PC-3 (cell line): ENCODE measurements around the gene LLGL2. TPM values are rescaled to one million over a fixed set of nuclear protein-coding genes. Genes with fewer than 3 reads are reported as not detected.
A peak's percentile ranks its signal among the peaks of the same experiment; 100 is the strongest.

Source experiments
- ATAC-seq: fragments of 200-7000 bp; cut with Tn5 transposase; 2 replicates; pipeline ENCODE4 v1.9.1; 2020; ENCODE audit warnings: mild to moderate bottlenecking, moderate library complexity
- BruUV-seq: library from RNA; stranded (reverse); fragments of 400-500 nt; replicated peaks from 2 replicates; lab custom pipeline; 2021; lab: Mats Ljungman, UMichigan
- CTCF ChIA-PET: fragments of 300-600 bp; sonication (Branson Sonifier 250); formaldehyde crosslinking; loops from one replicate; lab custom pipeline; 2022; ENCODE audit warnings: antibody characterized with exemption; lab: Charles Lee
- POLR2A ChIA-PET: fragments of 300-600 bp; sonication (Branson Sonifier 250); formaldehyde crosslinking; loops from one replicate; lab custom pipeline; 2022; ENCODE audit warnings: antibody characterized with exemption; ENCODE audit not compliant: unreplicated experiment; lab: Charles Lee
- DNase-seq: peaks from one replicate; pipeline ENCODE4 v3.0.0-alpha.2; 2015
- H2AFZ ChIP-seq: fragments of 300-600 bp; sonication (generic); 2 replicates; pipeline ENCODE4 v1.6.0; 2016; ENCODE audit warnings: antibody characterized with exemption, low read length
- H3F3A ChIP-seq: fragments of 300-600 bp; sonication (generic); one replicate; pipeline ENCODE4 v1.6.0; 2017; ENCODE audit warnings: antibody characterized with exemption, low read length, control low read depth, mild to moderate bottlenecking; ENCODE audit not compliant: unreplicated experiment
- H3K27ac ChIP-seq: fragments of 300-600 bp; sonication (generic); 2 replicates; pipeline ENCODE4 v1.5.1; 2016; ENCODE audit warnings: mild to moderate bottlenecking, low read length
- H3K27me3 ChIP-seq: fragments of 300-600 bp; sonication (generic); 2 replicates; pipeline ENCODE4 v1.6.1; 2016; ENCODE audit warnings: low read length, mixed read lengths
- H3K36me3 ChIP-seq: fragments of 300-600 bp; sonication (generic); 2 replicates; pipeline ENCODE4 v1.6.1; 2016; ENCODE audit warnings: low read depth, mixed run types, low read length, mixed read lengths
- H3K4me1 ChIP-seq: fragments of 300-600 bp; sonication (generic); 2 replicates; pipeline ENCODE4 v1.5.1; 2016; ENCODE audit warnings: low read length; ENCODE audit not compliant: insufficient read depth
- H3K4me2 ChIP-seq: fragments of 300-600 bp; sonication (generic); 2 replicates; pipeline ENCODE4 v1.6.0; 2016; ENCODE audit warnings: low read length
- H3K4me3 ChIP-seq: fragments of 300-600 bp; sonication (generic); 2 replicates; pipeline ENCODE4 v1.5.1; 2016; ENCODE audit warnings: mild to moderate bottlenecking, low read length, mixed read lengths
- H3K79me2 ChIP-seq: fragments of 300-600 bp; sonication (generic); 2 replicates; pipeline ENCODE4 v1.6.1; 2017; ENCODE audit warnings: low read length, mixed read lengths
- H3K9ac ChIP-seq: fragments of 300-600 bp; sonication (generic); 2 replicates; pipeline ENCODE4 v1.6.0; 2016; ENCODE audit warnings: mild to moderate bottlenecking, low read length
- H3K9me2 ChIP-seq: fragments of 300-600 bp; sonication (generic); replicated peaks from 2 replicates; pipeline ENCODE4 v1.6.1; 2016; ENCODE audit warnings: mixed run types, low read length, mixed read lengths
- H3K9me3 ChIP-seq: fragments of 300-600 bp; sonication (generic); 2 replicates; pipeline ENCODE4 v1.6.1; 2016; ENCODE audit warnings: low read length, mixed read lengths
- H4K20me1 ChIP-seq: fragments of 300-600 bp; sonication (generic); 2 replicates; pipeline ENCODE4 v1.6.1; 2016; ENCODE audit warnings: low read length, mixed read lengths
- EZH2 ChIP-seq: fragments of 300-600 bp; sonication (generic); IDR thresholded peaks from one replicate; pipeline ENCODE4 v1.6.1; 2017; ENCODE audit warnings: antibody characterized with exemption, mild to moderate bottlenecking, low read length; ENCODE audit not compliant: unreplicated experiment
- EZH2phosphoT487 ChIP-seq: fragments of 300-600 bp; sonication (generic); IDR thresholded peaks from 2 replicates; pipeline ENCODE4 v1.6.1; 2018; ENCODE audit warnings: mild to moderate bottlenecking, antibody characterized with exemption, low read length, borderline replicate concordance
- intact Hi-C: fragments of 100-400 bp; cut with micrococcal nuclease; formaldehyde crosslinking; loops from 2 replicates; pipeline ENCODE4 v1.9.0; 2023
- total RNA-seq: library from RNA; depleted of rRNA; stranded (reverse); fragments of >200 nt; gene quantifications from 2 replicates; pipeline ENCODE4 v1.2.3, GENCODE V29; 2014
- TF ChIP-seq, protein P1 (sequence below): fragments of 300-600 bp; sonication (generic); conservative IDR thresholded peaks from 2 replicates; pipeline ENCODE4 v1.5.1; 2017; ENCODE audit warnings: antibody characterized with exemption, low read depth, mild to moderate bottlenecking, low read length

LLGL2 gene
- total RNA-seq, 1 experiment from 2014 or later, result 92.9 TPM

DNA sequence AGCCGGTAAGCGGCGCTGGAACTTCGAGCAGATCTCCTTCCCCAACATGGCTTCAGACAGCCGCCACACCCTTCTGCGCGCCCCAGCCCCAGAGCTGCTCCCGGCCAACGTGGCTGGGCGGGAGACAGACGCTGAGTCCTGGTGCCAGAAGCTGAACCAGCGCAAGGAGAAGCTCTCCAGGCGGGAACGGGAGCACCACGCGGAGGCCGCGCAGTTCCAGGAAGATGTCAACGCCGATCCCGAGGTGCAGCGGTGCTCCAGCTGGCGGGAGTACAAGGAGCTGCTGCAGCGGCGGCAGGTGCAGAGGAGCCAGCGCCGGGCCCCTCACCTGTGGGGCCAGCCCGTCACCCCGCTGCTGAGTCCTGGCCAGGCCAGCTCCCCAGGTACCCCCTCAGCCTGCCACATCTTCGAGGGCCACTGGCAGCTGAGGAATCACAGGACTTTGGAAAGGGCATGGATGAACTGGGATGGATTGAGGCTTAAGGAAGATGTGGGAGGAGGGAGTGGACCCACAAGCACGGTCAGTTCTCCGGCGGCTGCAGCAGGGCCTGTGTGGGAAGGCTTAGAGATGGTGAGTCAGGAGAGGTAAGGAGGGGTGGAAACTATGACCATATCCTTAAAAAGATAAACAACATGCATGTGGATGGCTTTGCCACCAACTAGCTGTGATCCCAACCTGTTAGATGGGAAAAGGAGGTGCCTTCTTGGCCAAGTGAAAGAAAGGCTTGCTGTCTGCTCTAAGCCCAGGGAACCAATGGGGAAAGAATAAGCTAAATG is 3.4 kb upstream of the LLGL2 start:
- H3K9ac ChIP-seq, result no peak overlapping the region
- H4K20me1 ChIP-seq, result no peaks in the 10 kb centered on the region
- H2AFZ ChIP-seq, result no peak overlapping the region
- CTCF ChIA-PET, result interaction anchor here (0.5 kb wide), 1 partner anchor 72 kb away, joined by 3 read pairs; no protein-coding TSS in a partner anchor
- H3K4me3 ChIP-seq, result no peak overlapping the region
- BruUV-seq, result no TSS peak
- H3K4me2 ChIP-seq, result no peak overlapping the region
- peaks cover 4% of the 10 kb centered on the region; the same call in 1 of the 2 replicates for H3K36me3 ChIP-seq
- H3K27ac ChIP-seq, result no peak overlapping the region
- H3F3A ChIP-seq, result no peaks in the 10 kb centered on the region
- peaks cover 21% of the 10 kb centered on the region for H3K4me1 ChIP-seq
- ATAC-seq (no peak), DNase-seq (peak; percentile 30)
- POLR2A ChIA-PET, result no interaction called here
- no peaks in the 10 kb centered on the region for H3K27me3 ChIP-seq
- intact Hi-C loops, result no loop called here
- H3K9me3 ChIP-seq, result no peaks in the 10 kb centered on the region
- no peak for TF ChIP-seq EZH2phosphoT487
- TF ChIP-seq EZH2, result no peak
- TF ChIP-seq, protein P1, sequence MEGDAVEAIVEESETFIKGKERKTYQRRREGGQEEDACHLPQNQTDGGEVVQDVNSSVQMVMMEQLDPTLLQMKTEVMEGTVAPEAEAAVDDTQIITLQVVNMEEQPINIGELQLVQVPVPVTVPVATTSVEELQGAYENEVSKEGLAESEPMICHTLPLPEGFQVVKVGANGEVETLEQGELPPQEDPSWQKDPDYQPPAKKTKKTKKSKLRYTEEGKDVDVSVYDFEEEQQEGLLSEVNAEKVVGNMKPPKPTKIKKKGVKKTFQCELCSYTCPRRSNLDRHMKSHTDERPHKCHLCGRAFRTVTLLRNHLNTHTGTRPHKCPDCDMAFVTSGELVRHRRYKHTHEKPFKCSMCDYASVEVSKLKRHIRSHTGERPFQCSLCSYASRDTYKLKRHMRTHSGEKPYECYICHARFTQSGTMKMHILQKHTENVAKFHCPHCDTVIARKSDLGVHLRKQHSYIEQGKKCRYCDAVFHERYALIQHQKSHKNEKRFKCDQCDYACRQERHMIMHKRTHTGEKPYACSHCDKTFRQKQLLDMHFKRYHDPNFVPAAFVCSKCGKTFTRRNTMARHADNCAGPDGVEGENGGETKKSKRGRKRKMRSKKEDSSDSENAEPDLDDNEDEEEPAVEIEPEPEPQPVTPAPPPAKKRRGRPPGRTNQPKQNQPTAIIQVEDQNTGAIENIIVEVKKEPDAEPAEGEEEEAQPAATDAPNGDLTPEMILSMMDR, result no peak
- H3K79me2 ChIP-seq, result peaks cover 24% of the 10 kb centered on the region
- H3K9me2 ChIP-seq, result no peaks in the 10 kb centered on the region

DNA sequence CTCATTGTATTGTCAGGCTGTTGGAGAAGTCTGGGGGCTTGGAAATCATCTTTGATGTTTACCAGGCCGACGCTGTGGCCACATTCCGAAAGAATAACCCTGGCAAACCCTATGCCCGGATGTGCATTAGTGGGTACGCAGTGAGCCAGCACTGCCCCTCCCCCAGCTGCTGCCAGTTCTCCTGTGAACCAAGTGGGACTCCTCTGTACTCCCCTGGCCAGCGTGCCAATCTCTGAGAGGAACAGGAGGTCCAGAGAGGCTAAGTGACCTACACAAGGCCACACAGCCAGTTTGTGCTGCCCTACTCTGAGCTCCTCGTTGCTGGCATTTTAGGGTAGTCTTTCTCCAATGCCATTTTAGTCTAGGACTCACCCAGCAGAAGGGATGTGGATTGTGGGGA is 1.9 kb upstream of the LLGL2 start:
- CTCF ChIA-PET, result no interaction called here
- Histone ChIP-seq H3K4me2 (no peak overlapping the region), H3K9me3 (no peaks in the 10 kb centered on the region), H3K27ac (no peak overlapping the region), H3K79me2 (peaks cover 26% of the 10 kb centered on the region), H3K4me1 (peaks cover 13% of the 10 kb centered on the region), H3K9me2 (no peaks in the 10 kb centered on the region), H3K9ac (no peak overlapping the region), H3K4me3 (no peak overlapping the region), H3F3A (no peaks in the 10 kb centered on the region), H4K20me1 (no peaks in the 10 kb centered on the region), H3K27me3 (no peaks in the 10 kb centered on the region), H3K36me3 (peaks cover 4% of the 10 kb centered on the region; the same call in 1 of the 2 replicates), H2AFZ (no peak overlapping the region)
- no peak for ATAC-seq
- POLR2A ChIA-PET, result no interaction called here
- BruUV-seq, result no TSS peak
- TF ChIP-seq, protein P1, result no peak
- TF ChIP-seq EZH2 (no peak), EZH2phosphoT487 (no peak)
- intact Hi-C loops, result loop anchor here (2.0 kb wide), 1 partner anchor 25 kb away; no protein-coding TSS in a partner anchor
- no peak for DNase-seq
